ENCODE measurements around the gene RASL10B. TPM values are rescaled to one million over a fixed set of nuclear protein-coding genes. Genes with fewer than 3 reads are reported as not detected.
"Not testable (repeated sequence)": the region's sequence is repeated elsewhere in the genome, so short reads cannot be mapped to it uniquely, and the experiment has no call there.

RASL10B gene
- total RNA-seq, 1 donor from 2014 or later = 1.9 TPM

GRCh38 chr17:35694906-35695305, 36.5 kb upstream of the RASL10B start:
- Histone ChIP-seq H3K9me3 (no peaks in the 10 kb centered on the region), H3K4me1 (no peaks in the 10 kb centered on the region), H3K36me3 (peaks cover 62% of the 10 kb centered on the region), H3K27me3 (ENCODE audit: low read depth) (no peaks in the 10 kb centered on the region), H3K4me3 (no peak overlapping the region), H3K27ac (no peak overlapping the region)
- no peak for TF ChIP-seq CTCF (IDR thresholded peaks at IDR 0.05)
- DNase-seq (no peak), ATAC-seq (no peak)
- intact Hi-C loops (cut with DNase I) = no loop called here

- Histone ChIP-seq H3K4me1 (no peaks in the 10 kb centered on the region), H3K9me3 (no peaks in the 10 kb centered on the region), H3K27me3 (ENCODE audit: low read depth) (no peaks in the 10 kb centered on the region), H3K36me3 (peaks cover 55% of the 10 kb centered on the region), H3K4me3 (no peak overlapping the region), H3K27ac (no peak overlapping the region)
- ATAC-seq = no peak
- TF ChIP-seq CTCF (IDR thresholded peaks at IDR 0.05) = no peak
- DNase-seq = no peak
- intact Hi-C loops (cut with DNase I) = no loop called here
Observed at GRCh38 chr17:35695613-35696012, 35.8 kb upstream of the RASL10B start.

GRCh38 chr17:35698800-35699199, 32.6 kb upstream of the RASL10B start:
- intact Hi-C loops (cut with DNase I) = no loop called here
- Histone ChIP-seq H3K36me3 (peaks cover 39% of the 10 kb centered on the region), H3K27ac (no peak overlapping the region), H3K9me3 (no peaks in the 10 kb centered on the region), H3K4me1 (no peaks in the 10 kb centered on the region), H3K4me3 (no peak overlapping the region), H3K27me3 (ENCODE audit: low read depth) (no peaks in the 10 kb centered on the region)
- no peak for ATAC-seq
- TF ChIP-seq CTCF (IDR thresholded peaks at IDR 0.05) = no peak
- DNase-seq = no peak

- H3K9me3 ChIP-seq = no peaks in the 10 kb centered on the region
- H3K36me3 ChIP-seq = peaks cover 26% of the 10 kb centered on the region
- no peak overlapping the region for H3K27ac ChIP-seq
- H3K4me1 ChIP-seq = no peaks in the 10 kb centered on the region
- DNase-seq (no peak), ATAC-seq (no peak)
- TF ChIP-seq CTCF (IDR thresholded peaks at IDR 0.05) = no peak
- intact Hi-C loops (cut with DNase I) = no loop called here
- H3K27me3 ChIP-seq (ENCODE audit: low read depth) = no peaks in the 10 kb centered on the region
- H3K4me3 ChIP-seq = no peak overlapping the region
Observed at GRCh38 chr17:35700150-35700549, 31.3 kb upstream of the RASL10B start.

GRCh38 chr17:35701491-35701890, 29.9 kb upstream of the RASL10B start:
- DNase-seq (no peak), ATAC-seq (no peak)
- Histone ChIP-seq H3K9me3 (no peaks in the 10 kb centered on the region), H3K27ac (no peak overlapping the region), H3K4me3 (no peak overlapping the region), H3K36me3 (peaks cover 17% of the 10 kb centered on the region), H3K27me3 (ENCODE audit: low read depth) (no peaks in the 10 kb centered on the region), H3K4me1 (peaks cover 13% of the 10 kb centered on the region)
- TF ChIP-seq CTCF (IDR thresholded peaks at IDR 0.05) = no peak
- intact Hi-C loops (cut with DNase I) = no loop called here

- DNase-seq; H3K9me3 ChIP-seq; ATAC-seq; H3K36me3 ChIP-seq; H3K27me3 ChIP-seq (ENCODE audit: low read depth); H3K27ac ChIP-seq; intact Hi-C loops (cut with DNase I); H3K4me3 ChIP-seq: not testable (repeated sequence)
- peaks cover 17% of the 10 kb centered on the region for H3K4me1 ChIP-seq
Observed at GRCh38 chr17:35703308-35703707, 28.1 kb upstream of the RASL10B start.
